ENCODE results near the gene GPRC5C.

GRCh38 chr17:74442670-74443515 lies 11.0 kb downstream of the GPRC5C start:
- TF ChIP-seq CTCF (IDR thresholded peaks at IDR 0.05) (no peak), EZH2 (IDR thresholded peaks at IDR 0.05) (no peak), EZH2phosphoT487 (IDR thresholded peaks at IDR 0.05) (no peak)
